Activated naive CD4-positive, alpha-beta T cell treated with anti-CD3 and anti-CD28 coated beads, Interleukin-2, amount 50 U/mL, for 16 hours (primary cell): ENCODE measurements around the gene TMEM94.

Source experiments
- DNase-seq: peaks from one replicate; pipeline ENCODE4 v3.0.0-alpha.2; 2020

Gene TMEM94

GRCh38 chr17:75480281-75480680 lies 23.8 kb downstream of the TMEM94 start:
- no peak for DNase-seq

GRCh38 chr17:75481194-75482068 lies 25.0 kb downstream of the TMEM94 start:
- no peak for DNase-seq

GRCh38 chr17:75482098-75482942 lies 25.9 kb downstream of the TMEM94 start:
- DNase-seq: no peak

GRCh38 chr17:75485688-75486087 lies 29.3 kb downstream of the TMEM94 start:
- DNase-seq: no peak

GRCh38 chr17:75486151-75486550 lies 29.7 kb downstream of the TMEM94 start:
- DNase-seq: no peak

GRCh38 chr17:75486951-75487350 lies 30.5 kb downstream of the TMEM94 start:
- DNase-seq: no peak

DNA sequence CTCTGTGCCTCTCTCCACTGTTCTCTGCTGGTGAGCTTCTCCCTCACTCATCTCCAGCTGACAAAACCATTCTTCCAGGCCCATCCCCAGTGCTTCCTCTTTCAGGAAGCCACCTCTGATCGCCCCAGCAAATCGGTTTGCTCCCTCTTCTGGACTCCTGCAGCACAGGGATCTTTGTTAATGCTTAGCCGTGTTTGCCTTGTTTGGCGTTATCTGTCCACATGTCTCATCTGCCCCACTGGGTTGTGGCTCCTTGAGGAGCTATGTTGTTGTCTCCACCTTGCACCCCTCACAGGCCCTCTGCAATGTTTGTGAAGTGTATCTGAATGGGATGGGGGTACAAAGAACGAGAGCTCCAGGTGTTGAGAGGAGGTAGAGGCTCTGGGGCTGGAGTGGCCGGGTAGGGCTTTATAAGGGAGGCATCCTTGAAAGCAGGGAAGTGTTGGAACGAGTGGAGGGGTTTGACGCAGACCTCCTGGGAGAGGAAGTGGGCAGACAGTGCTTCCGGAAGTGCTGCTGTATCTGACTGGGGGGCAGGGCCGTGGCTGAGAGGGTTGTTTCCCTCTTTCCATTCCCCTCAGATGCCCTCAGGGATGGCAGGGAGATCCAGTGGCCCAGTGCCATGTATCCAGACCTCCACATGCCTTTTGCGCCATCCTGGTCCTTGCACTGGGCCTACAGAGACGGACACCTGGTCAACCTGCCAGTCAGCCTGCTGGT lies 31.1 kb downstream of the TMEM94 start:
- DNase-seq: peak; percentile 34

DNA sequence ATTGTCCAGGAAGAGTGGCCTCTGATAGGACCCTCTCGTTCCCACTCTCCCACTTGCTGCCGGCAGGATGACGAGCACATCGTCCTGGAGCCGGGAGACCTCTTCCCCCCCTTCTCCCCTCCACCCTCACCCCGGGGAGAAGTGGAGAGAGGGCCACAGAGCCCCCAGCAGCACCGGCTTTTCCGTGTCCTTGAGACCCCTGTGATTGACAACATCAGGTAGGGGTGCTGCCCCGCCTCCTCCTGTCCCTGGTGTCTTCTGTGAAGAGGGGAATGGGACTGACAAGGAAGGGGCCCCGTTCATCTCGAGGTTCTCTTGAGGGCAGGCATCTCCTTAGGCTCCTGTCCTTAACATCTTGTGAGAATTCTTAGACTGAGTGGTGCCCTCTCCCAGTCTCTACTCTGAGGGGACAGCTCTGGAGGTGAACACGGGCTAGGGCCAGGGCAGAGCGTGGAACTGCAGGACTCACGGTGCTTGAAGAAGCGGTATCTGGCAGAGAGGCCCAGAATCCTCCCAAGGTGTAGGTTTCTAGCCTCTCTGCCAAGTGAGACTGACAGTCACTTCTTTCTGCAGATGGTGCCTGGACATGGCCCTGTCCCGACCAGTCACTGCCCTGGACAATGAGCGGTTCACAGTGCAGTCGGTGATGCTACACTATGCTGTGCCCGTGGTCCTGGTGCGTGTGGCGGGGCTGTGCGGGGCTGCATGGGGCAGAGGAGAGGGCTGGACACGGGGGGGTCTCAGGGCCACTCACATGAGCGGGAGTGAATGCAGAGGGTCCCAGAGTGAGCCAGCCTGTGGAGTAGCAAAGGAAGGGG lies 32.5 kb downstream of the TMEM94 start:
- no peak for DNase-seq

- DNase-seq: no peak
Measured at GRCh38 chr17:75489511-75489955, 33.1 kb downstream of the TMEM94 start.

DNA sequence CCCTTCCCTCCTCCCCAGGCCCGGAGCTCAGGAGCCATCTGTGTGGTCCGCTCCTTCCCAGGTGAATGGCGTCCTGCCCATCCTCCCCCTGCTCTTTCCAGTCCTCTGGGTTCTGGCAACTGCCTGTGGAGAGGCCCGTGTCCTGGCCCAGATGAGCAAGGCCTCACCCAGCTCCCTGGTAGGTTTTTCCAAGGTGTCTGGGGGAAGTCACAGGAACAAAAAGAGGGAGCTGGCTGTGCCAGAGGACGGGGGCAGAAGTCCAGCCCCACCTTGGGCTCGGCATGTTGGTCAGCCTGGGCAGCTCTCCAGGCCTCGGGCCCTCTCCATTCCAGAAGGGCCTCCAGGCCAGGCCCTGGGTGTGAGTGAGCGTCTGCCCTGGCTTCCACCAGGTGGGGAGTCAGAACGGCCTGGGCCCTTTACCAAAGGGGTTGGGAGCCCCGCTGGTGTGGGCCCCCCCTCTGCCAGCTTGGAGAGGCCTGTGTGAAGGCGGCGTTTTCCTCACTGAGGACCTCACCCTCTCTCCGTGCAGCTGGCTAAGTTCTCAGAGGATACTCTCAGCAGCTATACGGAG lies 33.8 kb downstream of the TMEM94 start:
- no peak for DNase-seq

DNA sequence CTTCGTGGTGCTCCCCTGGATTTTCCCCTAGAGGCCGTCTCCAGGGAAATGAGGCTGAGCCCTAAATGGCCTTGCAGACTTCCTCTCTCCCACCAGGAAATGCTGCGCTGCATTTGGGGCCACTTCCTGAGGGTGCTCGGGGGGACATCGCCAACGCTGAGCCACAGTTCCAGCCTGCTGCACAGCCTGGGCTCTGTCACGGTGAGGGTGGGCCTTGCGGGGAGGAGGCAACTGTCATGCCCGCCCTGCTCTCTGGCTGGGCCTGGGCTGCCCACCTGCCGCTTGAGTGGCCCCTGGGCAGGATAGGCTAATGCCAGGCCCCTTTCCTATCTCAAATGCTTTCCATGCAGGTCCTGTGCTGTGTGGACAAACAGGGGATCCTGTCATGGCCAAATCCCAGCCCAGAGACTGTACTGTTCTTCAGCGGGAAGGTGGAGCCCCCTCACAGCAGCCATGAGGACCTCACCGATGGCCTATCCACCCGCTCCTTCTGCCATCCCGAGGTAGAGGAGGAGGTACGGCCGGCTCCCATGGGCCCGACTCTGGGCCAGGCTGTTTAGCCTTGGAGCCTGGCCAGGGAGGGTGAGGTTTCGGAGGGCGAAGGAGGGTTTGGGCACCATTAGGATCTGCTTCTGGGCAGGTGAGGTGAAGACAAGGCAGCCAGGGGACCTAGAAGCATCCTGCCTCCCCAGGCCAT lies 34.7 kb downstream of the TMEM94 start:
- no peak for DNase-seq

DNA sequence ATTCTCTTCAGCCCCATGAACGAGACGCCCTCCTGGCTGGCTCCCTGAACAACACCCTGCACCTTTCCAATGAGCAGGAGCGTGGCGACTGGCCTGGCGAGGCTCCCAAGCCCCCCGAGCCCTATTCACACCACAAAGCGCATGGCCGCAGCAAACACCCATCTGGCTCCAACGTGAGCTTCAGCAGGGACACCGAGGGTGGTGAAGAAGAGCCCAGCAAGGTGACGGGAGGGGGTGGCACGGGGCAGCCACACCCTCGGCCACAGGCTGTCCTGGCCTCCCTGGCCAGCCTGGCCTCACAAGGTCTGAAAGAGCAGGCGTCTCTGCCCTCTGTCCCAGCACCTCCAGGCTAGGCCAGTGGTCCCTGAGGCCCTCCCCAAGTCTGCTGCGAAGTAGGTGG lies 35.2 kb downstream of the TMEM94 start:
- no peak for DNase-seq

GRCh38 chr17:75492555-75493168 lies 36.2 kb downstream of the TMEM94 start:
- no peak for DNase-seq

GRCh38 chr17:75493476-75494129 lies 37.2 kb downstream of the TMEM94 start:
- DNase-seq: no peak

DNA sequence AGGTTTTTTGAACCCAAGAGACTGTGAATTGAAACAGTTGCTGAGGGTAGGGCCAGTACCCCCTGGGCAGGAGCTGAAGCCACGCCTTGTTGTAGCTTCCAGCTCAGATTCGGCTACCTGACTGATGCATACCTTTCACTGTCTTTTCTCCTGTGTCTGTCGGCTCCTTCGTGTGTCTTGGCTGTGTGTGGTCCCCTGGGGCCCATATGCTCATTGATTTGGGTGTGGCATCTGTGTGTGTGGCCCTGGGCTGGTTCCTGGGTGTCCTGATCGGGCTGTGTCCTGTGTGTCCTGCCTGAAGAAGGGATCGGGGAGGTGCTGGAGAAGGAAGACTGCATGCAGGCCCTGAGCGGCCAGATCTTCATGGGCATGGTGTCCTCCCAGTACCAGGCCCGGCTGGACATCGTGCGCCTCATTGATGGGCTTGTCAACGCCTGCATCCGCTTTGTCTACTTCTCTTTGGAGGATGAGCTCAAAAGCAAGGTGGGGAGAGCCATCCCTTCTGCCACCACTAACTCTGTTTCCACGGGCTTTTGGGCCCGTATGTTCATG lies 38.0 kb downstream of the TMEM94 start:
- no peak for DNase-seq

GRCh38 chr17:75496005-75496404 lies 39.6 kb downstream of the TMEM94 start:
- no peak for DNase-seq

- DNase-seq: no peak
Measured at GRCh38 chr17:75498039-75498725, 41.7 kb downstream of the TMEM94 start.

GRCh38 chr17:75498726-75499213 lies 42.3 kb downstream of the TMEM94 start:
- no peak for DNase-seq
